H1 (cell line): ENCODE data around the gene DOK6. TPM values are rescaled to one million over a fixed set of nuclear protein-coding genes. Genes with fewer than 3 reads are reported as not detected.

Experiments used
- CTCF ChIA-PET: fragments of 300-600 bp; sonication (Branson Sonifier 250); formaldehyde crosslinking; loops from one replicate; lab custom pipeline; 2021; ENCODE audit not compliant: partially characterized antibody; lab: Charles Lee
- POLR2A ChIA-PET: fragments of 300-600 bp; sonication (Branson Sonifier 250); formaldehyde crosslinking; loops from one replicate; lab custom pipeline; 2021; ENCODE audit warnings: inconsistent platforms; ENCODE audit not compliant: partially characterized antibody; lab: Charles Lee
- DNase-seq, 2 experiments: peaks; one replicate each; pipeline versions ENCODE4 v3.0.0 to v3.0.0-alpha.2; 2010 to 2022; ENCODE audit warnings: low spot score in 2 of 2, low read depth in 1 of 2, mixed read lengths in 1 of 2
- FAIRE-seq: peaks from 2 replicates; lab custom pipeline; 2011; peaks lifted over from hg19 to GRCh38; lab: Jason Lieb, UNC
- H2AFZ ChIP-seq: 2 replicates; pipeline ENCODE4 v1.8.1; 2012; ENCODE audit warnings: low read length, inconsistent platforms
- H2AK5ac ChIP-seq: 2 replicates; pipeline ENCODE4 v1.6.1; 2013; ENCODE audit warnings: low read depth, low read length
- H2BK120ac ChIP-seq: replicated peaks from 2 replicates; pipeline ENCODE3; 2013; ENCODE audit warnings: low read depth, low read length, inconsistent platforms
- H2BK12ac ChIP-seq: 2 replicates; pipeline ENCODE4 v1.6.1; 2013; ENCODE audit warnings: low read depth, low read length
- H2BK15ac ChIP-seq: 2 replicates; pipeline ENCODE4 v1.6.1; 2013; ENCODE audit warnings: low read length
- H2BK20ac ChIP-seq: 2 replicates; pipeline ENCODE4 v1.6.1; 2013; ENCODE audit warnings: low read length
- H2BK5ac ChIP-seq: 2 replicates; pipeline ENCODE4 v1.6.1; 2013; ENCODE audit warnings: low read depth, low read length
- H3K14ac ChIP-seq: 2 replicates; pipeline ENCODE4 v1.6.1; 2013; ENCODE audit warnings: inconsistent platforms; ENCODE audit not compliant: insufficient read length
- H3K18ac ChIP-seq: 2 replicates; pipeline ENCODE4 v1.6.1; 2013; ENCODE audit warnings: low read length; ENCODE audit errors: extremely low read depth
- H3K23ac ChIP-seq: 2 replicates; pipeline ENCODE4 v1.6.1; 2013; ENCODE audit warnings: inconsistent platforms; ENCODE audit not compliant: insufficient read length
- H3K23me2 ChIP-seq: 2 replicates; pipeline ENCODE4 v1.6.1; 2013; ENCODE audit warnings: low read depth, low read length
- H3K27ac ChIP-seq: 2 replicates; pipeline ENCODE4 v1.6.1; 2011; ENCODE audit warnings: low read depth, low read length, inconsistent platforms
- H3K27me3 ChIP-seq, 4 experiments: replicated peaks in 1 of 4; 1 replicate in 1 of 4; 2 replicates in 3 of 4; pipeline versions ENCODE4 v1.6.1 to v1.8.1; 2011 to 2013; ENCODE audit warnings: low read length in 3 of 4, mild to moderate bottlenecking in 3 of 4, inconsistent platforms in 2 of 4, mixed read lengths in 2 of 4, moderate library complexity in 1 of 4; ENCODE audit not compliant: control insufficient read depth in 3 of 4, insufficient read depth in 3 of 4; ENCODE audit errors: extremely low read depth in 1 of 4
- H3K36me3 ChIP-seq, 4 experiments: 2 replicates each; pipeline versions ENCODE4 v1.6.1 to v1.8.1; 2011 to 2013; ENCODE audit warnings: mild to moderate bottlenecking in 4 of 4, low read length in 3 of 4, moderate library complexity in 2 of 4, control low read depth in 1 of 4, inconsistent platforms in 1 of 4; ENCODE audit not compliant: insufficient read depth in 4 of 4, control insufficient read depth in 2 of 4
- H3K4ac ChIP-seq: replicated peaks from 2 replicates; pipeline ENCODE3; 2013; ENCODE audit warnings: low read length, low read depth, mixed read lengths, inconsistent platforms; ENCODE audit not compliant: insufficient read length
- H3K4me1 ChIP-seq, 4 experiments: replicated peaks in 1 of 4; 1 replicate in 1 of 4; 2 replicates in 3 of 4; pipeline versions ENCODE4 v1.6.1 to v1.8.1; 2011 to 2013; ENCODE audit warnings: low read length in 3 of 4, inconsistent platforms in 2 of 4, mixed read lengths in 1 of 4; ENCODE audit not compliant: insufficient read depth in 4 of 4, control insufficient read depth in 3 of 4
- H3K4me2 ChIP-seq, 2 experiments: 2 replicates each; pipeline versions ENCODE4 v1.6.1 to v1.8.1; 2011 to 2013; ENCODE audit warnings: low read depth in 2 of 2, low read length in 2 of 2, control low read depth in 1 of 2, inconsistent platforms in 1 of 2, mild to moderate bottlenecking in 1 of 2; ENCODE audit not compliant: insufficient read depth in 1 of 2
- H3K4me3 ChIP-seq, 4 experiments: fragments of 200-600, 300-600 bp in 1 of 4; sonication (generic), shearing (Covaris generic), sonication (Bioruptor Twin) in 1 of 4; 2 replicates each; pipeline versions ENCODE4 v1.5.1 to v1.8.1; 2011 to 2016; ENCODE audit warnings: low read length in 4 of 4, low read depth in 3 of 4, control low read depth in 2 of 4, inconsistent platforms in 2 of 4, mild to moderate bottlenecking in 2 of 4, mixed read lengths in 1 of 4, moderate library complexity in 1 of 4; ENCODE audit not compliant: insufficient read depth in 2 of 4; ENCODE audit errors: extremely low read depth in 1 of 4
- H3K56ac ChIP-seq: replicated peaks from 2 replicates; pipeline ENCODE3; 2013; ENCODE audit warnings: low read depth, mild to moderate bottlenecking, mixed read lengths, low read length, inconsistent platforms; ENCODE audit not compliant: insufficient read length
- H3K79me1 ChIP-seq: 2 replicates; pipeline ENCODE4 v1.6.1; 2013; ENCODE audit warnings: low read depth, low read length, control low read depth
- H3K79me2 ChIP-seq, 2 experiments: 2 replicates each; pipeline versions ENCODE4 v1.6.1 to v1.8.1; 2012 to 2013; ENCODE audit warnings: low read length in 2 of 2, mild to moderate bottlenecking in 2 of 2, inconsistent platforms in 1 of 2; ENCODE audit not compliant: insufficient read depth in 2 of 2, control insufficient read depth in 1 of 2
- H3K9ac ChIP-seq, 4 experiments: replicated peaks in 1 of 4; 1 replicate in 1 of 4; 2 replicates in 3 of 4; pipeline versions ENCODE4 v1.6.1 to v1.8.1; 2011 to 2013; ENCODE audit warnings: low read depth in 3 of 4, low read length in 3 of 4, control low read depth in 2 of 4, mild to moderate bottlenecking in 2 of 4, moderate library complexity in 2 of 4, inconsistent platforms in 1 of 4; ENCODE audit errors: extremely low read depth in 1 of 4
- H3K9me3 ChIP-seq, 2 experiments: 2 replicates each; pipeline versions ENCODE4 v1.6.1 to v1.8.1; 2012 to 2013; ENCODE audit warnings: mild to moderate bottlenecking in 2 of 2, moderate library complexity in 2 of 2, control low read depth in 1 of 2, inconsistent platforms in 1 of 2, low read depth in 1 of 2, low read length in 1 of 2, mixed read lengths in 1 of 2; ENCODE audit not compliant: insufficient read depth in 2 of 2
- H4K20me1 ChIP-seq, 2 experiments: replicated peaks in 1 of 2; 2 replicates each; pipeline versions ENCODE3 to v1.8.1; 2011 to 2013; ENCODE audit warnings: inconsistent platforms in 2 of 2, low read length in 2 of 2, mild to moderate bottlenecking in 1 of 2; ENCODE audit not compliant: insufficient read depth in 2 of 2, control insufficient read depth in 1 of 2
- H4K5ac ChIP-seq: 2 replicates; pipeline ENCODE4 v1.6.1; 2013; ENCODE audit warnings: low read length, low read depth, mixed read lengths, inconsistent platforms; ENCODE audit not compliant: insufficient read length
- H4K8ac ChIP-seq: 2 replicates; pipeline ENCODE4 v1.8.0; 2013; ENCODE audit warnings: mild to moderate bottlenecking, moderate library complexity, low read length, inconsistent platforms; ENCODE audit not compliant: insufficient read depth; ENCODE audit errors: extremely low read depth
- H4K91ac ChIP-seq: replicated peaks from 2 replicates; pipeline ENCODE3; 2013; ENCODE audit warnings: low read length, mixed read lengths, inconsistent platforms; ENCODE audit not compliant: insufficient read length
- ATF2 ChIP-seq: IDR thresholded peaks from 2 replicates; pipeline ENCODE4 v1.6.1; 2012; ENCODE audit warnings: low read length, inconsistent platforms
- BCL11A ChIP-seq, 2 experiments: IDR thresholded peaks; one replicate each; pipeline ENCODE4 v1.6.1; 2011; ENCODE audit warnings: low read depth in 2 of 2, low read length in 2 of 2, mild to moderate bottlenecking in 2 of 2
- CTCF ChIP-seq, 3 experiments: IDR thresholded peaks; 1 replicate in 2 of 3; 2 replicates in 1 of 3; pipeline versions ENCODE4 v1.5.1 to v1.6.1; 2011; ENCODE audit warnings: low read length in 3 of 3, mild to moderate bottlenecking in 3 of 3, inconsistent platforms in 2 of 3, low read depth in 1 of 3, moderate library complexity in 1 of 3; ENCODE audit not compliant: insufficient read depth in 1 of 3; ENCODE audit errors: control extremely low read depth in 1 of 3
- HDAC6 ChIP-seq: IDR thresholded peaks from one replicate; pipeline ENCODE4 v1.7.1; 2012; ENCODE audit warnings: low read depth, mild to moderate bottlenecking, inconsistent platforms, low read length, moderate library complexity
- MAX ChIP-seq: IDR thresholded peaks from 2 replicates; pipeline ENCODE4 v1.6.1; 2012; ENCODE audit warnings: inconsistent platforms
- POU5F1 ChIP-seq: IDR thresholded peaks from 2 replicates; pipeline ENCODE4 v1.6.1; 2011; ENCODE audit warnings: low read depth, mild to moderate bottlenecking, low read length, moderate library complexity
- SIN3A ChIP-seq, 2 experiments: IDR thresholded peaks in 1 of 2; conservative IDR thresholded peaks in 1 of 2; 2 replicates each; pipeline ENCODE4 v1.6.1; 2011 to 2012; ENCODE audit warnings: low read length in 2 of 2, improper control_type of control experiment in 1 of 2, low read depth in 1 of 2, mild to moderate bottlenecking in 1 of 2
- TBP ChIP-seq: IDR thresholded peaks from 2 replicates; pipeline ENCODE4 v1.6.1; 2011; ENCODE audit warnings: low read depth, low read length, improper control_type of control experiment
- WGBS, 2 experiments: shearing (Covaris generic) in 1 of 2; methylation state at CpG; one replicate each; pipeline versions ENCODE4 v1.1.6 to v1.1.7; 2013 to 2015; ENCODE audit warnings: low lambda C conversion rate in 2 of 2, mixed read lengths in 2 of 2, inconsistent platforms in 1 of 2, low coverage in 1 of 2, missing lambda C conversion rate in 1 of 2; ENCODE audit not compliant: insufficient replicate concordance in 2 of 2, insufficient coverage in 1 of 2, insufficient read length in 1 of 2; ENCODE audit errors: extremely low coverage in 1 of 2, missing lambda C conversion rate in 1 of 2; 5-methylcytosine and 5-hydroxymethylcytosine counted together
- polyA plus RNA-seq, 7 experiments: library from polyadenylated mRNA; depleted of rRNA in 3 of 7; stranded (reverse) in 5 of 7; unstranded in 2 of 7; fragments of >200 nt in 5 of 7; fragments of 200-250 nt in 2 of 7; gene quantifications; 1 replicate in 5 of 7; 2 replicates in 1 of 7; 4 replicates in 1 of 7; pipeline versions ENCODE4 v1.2.1 to v1.2.3, GENCODE V29; 2011 to 2013; ENCODE audit warnings: missing spikeins in 2 of 7, mixed read lengths in 2 of 7
- total RNA-seq: library from RNA; stranded (reverse); fragmentation: NEBNext Ultra II Directional; extraction: Animal tissue kit (Norgen Biotek cat#: 25700); gene quantifications from 2 replicates; pipeline ENCODE4 v1.2.1, GENCODE V29; 2021

Gene DOK6
- total and polyA plus RNA-seq, 2 of the 8 experiments (the other 6 are each of a cell fraction or from before 2014, with no cell fraction given): 0.33 to 0.50 TPM

GRCh38 chr18:69469444-69469919 is 68.8 kb downstream of the DOK6 start:
- CTCF ChIA-PET: interaction anchor here (0.6 to 1.2 kb wide), 4 partner anchors 62 to 491 kb away, joined by 3 to 4 read pairs (median 3); no protein-coding TSS in a partner anchor
- peak overlapping the region; percentile 96; the same call in 1 of the 2 replicates for H2AFZ ChIP-seq
- TF ChIP-seq MAX (0 out of 2 replicates have a peak, but pooled peaks have one; percentile 6), BCL11A (IDR thresholded peaks at IDR 0.05; ENCODE audit: low read depth in 2 of 2, low read length in 2 of 2) (no peak), POU5F1 (no peak), SIN3A (conservative IDR thresholded peaks at IDR 0.05 in 1 of 2, IDR thresholded peaks at IDR 0.05 in 1 of 2; ENCODE audit: low read depth in 1 of 2, low read length in 2 of 2) (no peak), TBP (no peak), CTCF (IDR thresholded peaks at IDR 0.05; ENCODE audit: control extremely low read depth in 1 of 3, insufficient read depth in 1 of 3, low read depth in 1 of 3, low read length in 3 of 3) (peak; percentile 49 to 70 (median 64)), ATF2 (peak; percentile 95), HDAC6 (no peak)

More at GRCh38 chr18:69469444-69469919, 68.8 kb downstream of the DOK6 start:
- H3K18ac ChIP-seq: 0 out of 2 replicates have a peak overlapping the region, but pooled peaks have one; percentile 38
- H3K23ac ChIP-seq: no peak overlapping the region
- H4K5ac ChIP-seq: no peak overlapping the region
- no peak overlapping the region; the same call in 1 of the 2 replicates for H2BK5ac ChIP-seq
- H3K79me1 ChIP-seq: no peaks in the 10 kb centered on the region
- POLR2A ChIA-PET: no interaction called here
- no peak overlapping the region; the same call in 1 of the 2 replicates for H2BK12ac ChIP-seq
- H3K4ac ChIP-seq: no peak overlapping the region
- H3K4me3 ChIP-seq: no peak overlapping the region
- H3K56ac ChIP-seq: no peak overlapping the region
- H3K27me3 ChIP-seq: no peaks in the 10 kb centered on the region
- no peak overlapping the region for H3K9ac ChIP-seq
- H3K36me3 ChIP-seq: no peaks in the 10 kb centered on the region
- no peak overlapping the region for H2AK5ac ChIP-seq
- no peak overlapping the region for H2BK15ac ChIP-seq
- no peak overlapping the region for H3K4me2 ChIP-seq
- H3K79me2 ChIP-seq: no peaks in the 10 kb centered on the region
- no peak overlapping the region for H2BK120ac ChIP-seq
- H3K14ac ChIP-seq: no peak overlapping the region
- H4K20me1 ChIP-seq: no peaks in the 10 kb centered on the region
- DNase-seq (peak; percentile 29 to 67), FAIRE-seq (peak; percentile 65)
- H4K91ac ChIP-seq: peak overlapping the region; percentile 51
- H3K4me1 ChIP-seq: no peaks in the 10 kb centered on the region; a peak in 1 of 7 replicates
- no peak overlapping the region for H3K27ac ChIP-seq
- H4K8ac ChIP-seq: peak overlapping the region; percentile 85
- H2BK20ac ChIP-seq: no peak overlapping the region
- H3K9me3 ChIP-seq: no peaks in the 10 kb centered on the region
- no peaks in the 10 kb centered on the region for H3K23me2 ChIP-seq
- 83% methylated on average over 24 of the region's 27 CpGs; no CpG with 5 or more reads in 1 of the 2 experiments for WGBS, 2 experiments
